H54 (cell line): ENCODE results near the gene SNUPN.
"Not testable (repeated sequence)": the region's sequence is repeated elsewhere in the genome, so short reads cannot be mapped to it uniquely, and the experiment has no call there.

Source experiments
- DNase-seq: peaks from one replicate; pipeline ENCODE4 v3.0.0; 2011; ENCODE audit warnings: low spot score, mixed read lengths; ENCODE audit not compliant: insufficient read length
- FAIRE-seq: peaks from 3 replicates; lab custom pipeline; 2011; peaks lifted over from hg19 to GRCh38; lab: Jason Lieb, UNC
- POLR2A ChIP-seq: IDR thresholded peaks from 2 replicates; pipeline ENCODE4 v1.6.1; 2011; ENCODE audit warnings: low read depth, mild to moderate bottlenecking, low read length

Gene SNUPN

GRCh38 chr15:75637245-75638009 is 11.9 kb upstream of the SNUPN start:
- TF ChIP-seq POLR2A: no peak
- no peak for FAIRE-seq
- DNase-seq: no peak

DNA sequence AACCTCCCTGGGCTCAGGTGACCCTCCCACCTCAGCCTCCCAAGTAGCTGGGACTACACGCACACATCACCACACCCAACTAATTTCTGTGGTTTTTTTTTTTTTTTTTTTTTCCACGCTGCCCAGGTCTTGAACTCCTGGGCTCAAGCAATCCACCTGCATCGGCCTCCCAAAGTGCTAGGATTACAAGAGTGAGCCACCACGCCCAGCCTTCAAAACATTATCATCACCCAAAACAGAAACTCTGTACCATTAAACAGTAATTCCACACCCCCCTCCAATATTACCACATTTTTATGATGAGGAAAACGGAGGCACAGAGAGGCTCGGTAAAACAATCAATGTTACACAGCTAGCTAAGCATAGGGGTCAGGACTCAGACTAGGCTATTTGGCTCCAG is 10.5 kb upstream of the SNUPN start:
- TF ChIP-seq POLR2A: no peak
- no peak for FAIRE-seq
- no peak for DNase-seq

GRCh38 chr15:75633922-75634321 is 8.4 kb upstream of the SNUPN start:
- FAIRE-seq, DNase-seq: not testable (repeated sequence)

DNA sequence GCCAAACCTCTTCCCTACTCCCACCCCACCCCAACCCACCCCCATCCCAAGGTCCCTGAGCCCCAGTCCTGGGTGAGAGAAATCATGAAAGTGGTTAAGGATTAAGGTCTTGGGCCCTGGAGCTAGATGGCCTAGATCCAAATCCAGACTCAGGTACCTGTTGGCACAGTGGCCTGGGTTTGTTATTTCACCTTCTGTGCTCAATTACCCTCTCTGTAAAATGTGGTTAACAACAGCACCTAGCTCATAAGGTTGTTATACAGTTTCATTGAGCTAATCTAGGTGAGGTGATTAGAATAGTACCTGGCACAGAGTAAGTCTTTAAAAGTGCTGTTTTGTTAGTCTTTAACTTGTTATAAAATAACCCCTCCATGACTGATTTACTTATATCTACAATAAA is 6.4 kb upstream of the SNUPN start:
- FAIRE-seq (no peak), DNase-seq (no peak)
- no peak for TF ChIP-seq POLR2A

DNA sequence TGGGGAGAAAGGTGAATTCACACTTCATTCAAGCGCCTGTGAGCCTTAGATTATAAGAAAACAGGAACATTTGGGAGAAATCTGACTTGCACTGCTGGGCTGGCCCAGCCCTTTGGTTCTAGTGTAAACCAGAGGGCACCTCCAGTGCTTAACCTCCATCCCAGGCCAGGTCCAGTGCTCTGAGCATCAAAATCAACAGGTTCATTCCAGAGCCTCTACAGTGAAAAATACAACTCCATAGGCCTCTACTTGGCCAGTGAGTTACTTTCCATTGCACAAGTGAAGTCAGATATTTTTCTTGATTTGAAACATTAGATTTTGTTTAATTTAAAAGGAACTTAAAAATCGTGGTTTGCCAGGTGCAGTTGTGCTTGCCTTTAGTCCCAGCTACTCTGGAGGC is 3.0 kb downstream of the SNUPN start:
- no peak for TF ChIP-seq POLR2A
- no peak for FAIRE-seq
- no peak for DNase-seq

GRCh38 chr15:75620841-75621391 is 4.6 kb downstream of the SNUPN start:
- TF ChIP-seq POLR2A: no peak
- FAIRE-seq (no peak), DNase-seq (peak; percentile 53)

- TF ChIP-seq POLR2A: no peak
- no peak for FAIRE-seq
- no peak for DNase-seq
These were observed 5.3 kb downstream of the SNUPN start for GRCh38 chr15:75620058-75620820.

GRCh38 chr15:75616766-75617165 is 8.8 kb downstream of the SNUPN start:
- DNase-seq: no peak
- FAIRE-seq: no peak
- TF ChIP-seq POLR2A: no peak

GRCh38 chr15:75606711-75607699 is 18.5 kb downstream of the SNUPN start:
- FAIRE-seq: no peak
- no peak for TF ChIP-seq POLR2A
- no peak for DNase-seq

GRCh38 chr15:75606026-75606425 is 19.5 kb downstream of the SNUPN start:
- no peak for TF ChIP-seq POLR2A
- no peak for DNase-seq
- FAIRE-seq: no peak

DNA sequence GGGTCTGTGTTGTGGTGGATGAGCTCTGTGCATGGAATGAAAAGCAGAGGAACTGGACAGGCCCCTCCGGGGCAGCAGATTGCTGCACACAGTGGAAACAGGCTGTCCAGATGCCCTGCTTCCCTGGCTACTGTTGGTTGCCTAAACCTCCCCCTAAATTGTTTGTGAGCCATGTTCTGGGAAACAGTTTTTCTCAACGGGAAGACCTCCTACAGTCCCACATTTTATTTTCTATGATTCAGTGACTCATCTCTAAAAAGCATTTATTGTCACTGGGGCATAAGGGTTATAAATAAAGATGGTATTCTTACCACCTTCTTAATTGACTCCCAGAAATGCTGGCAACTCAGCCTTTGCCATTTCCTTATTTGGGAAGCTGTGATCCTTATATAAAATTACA is 26.1 kb downstream of the SNUPN start:
- FAIRE-seq (no peak), DNase-seq (no peak)
- TF ChIP-seq POLR2A: no peak

DNA sequence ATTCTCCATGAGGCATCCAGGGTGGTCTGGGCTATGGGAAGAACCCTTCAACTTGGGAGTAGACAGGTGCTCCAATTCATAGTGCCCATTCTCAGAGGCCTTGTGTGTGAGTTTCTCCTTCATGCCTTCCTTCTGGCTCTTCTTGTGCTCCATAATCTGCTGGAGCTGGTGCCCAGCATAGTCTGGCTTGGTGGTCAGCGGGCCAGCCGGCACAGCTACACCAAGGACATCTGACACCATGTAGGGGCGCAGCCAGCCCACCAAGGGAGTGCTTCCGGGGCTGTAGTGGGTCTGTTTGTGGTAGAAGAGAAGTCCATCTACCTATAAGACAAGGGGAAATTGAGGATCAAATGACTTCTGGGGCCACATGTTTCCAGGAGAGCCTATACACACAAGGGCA is 27.2 kb downstream of the SNUPN start:
- DNase-seq: no peak
- FAIRE-seq: no peak
- TF ChIP-seq POLR2A: no peak

GRCh38 chr15:75597667-75598341 is 27.7 kb downstream of the SNUPN start:
- TF ChIP-seq POLR2A: no peak
- FAIRE-seq: no peak
- DNase-seq: no peak
